Breast epithelium (tissue), 4 donors: ENCODE results near the gene LYL1. TPM values are rescaled to one million over a fixed set of nuclear protein-coding genes. Genes with fewer than 3 reads are reported as not detected.

ENCODE experiments used
- DNase-seq, 2 donors: peaks; one replicate each; pipeline ENCODE4 v3.0.0-alpha.2; 2019; ENCODE audit warnings: low spot score in 2 of 2
- H3K27ac ChIP-seq, 2 donors: fragments of 200-600 bp; sonication (generic) in 1 of 2; one replicate each; pipeline ENCODE4 v1.5.1; 2016 to 2019; ENCODE audit warnings: mild to moderate bottlenecking in 1 of 2
- H3K27me3 ChIP-seq, 2 donors: fragments of 200-600 bp; sonication (generic) in 1 of 2; one replicate each; pipeline versions ENCODE4 v1.5.1 to v1.6.0; 2017 to 2019; ENCODE audit warnings: control low read depth in 1 of 2, mild to moderate bottlenecking in 1 of 2
- H3K36me3 ChIP-seq: fragments of 200-600 bp; one replicate; pipeline ENCODE4 v1.5.1; 2019
- H3K4me1 ChIP-seq, 2 donors: fragments of 200-600 bp; sonication (generic); one replicate each; pipeline ENCODE4 v1.5.1; 2016 to 2019; ENCODE audit warnings: control low read depth in 1 of 2
- H3K4me3 ChIP-seq, 3 donors: fragments of 200-600 bp; sonication (generic); 1 replicate in 2 of 3; 2 replicates in 1 of 3; pipeline ENCODE4 v1.5.1; 2016 to 2019; ENCODE audit warnings: mild to moderate bottlenecking in 3 of 3, moderate library complexity in 2 of 3
- H3K9me3 ChIP-seq, 2 donors: fragments of 200-600 bp; sonication (generic) in 1 of 2; one replicate each; pipeline ENCODE4 v1.5.1; 2016 to 2019; ENCODE audit warnings: control low read depth in 1 of 2
- CTCF ChIP-seq, 3 donors: fragments of 450-650 bp; IDR thresholded peaks; one replicate each; pipeline ENCODE4 v1.5.1; 2016 to 2017; ENCODE audit warnings: antibody characterized with exemption in 3 of 3, mild to moderate bottlenecking in 3 of 3, moderate library complexity in 3 of 3
- POLR2A ChIP-seq: fragments of 450-650 bp; IDR thresholded peaks from one replicate; pipeline ENCODE4 v1.6.1; 2016; ENCODE audit warnings: antibody characterized with exemption, mild to moderate bottlenecking, moderate library complexity
- POLR2AphosphoS5 ChIP-seq, 3 donors: sonication (generic); formaldehyde crosslinking; IDR thresholded peaks; one replicate each; pipeline ENCODE4 v1.6.1; 2017; ENCODE audit warnings: antibody characterized with exemption in 3 of 3
- intact Hi-C: fragments of 100-400 bp; cut with DNase I; formaldehyde crosslinking; loops from one replicate; pipeline ENCODE4 v1.15.1; 2023; ENCODE audit warnings: low total_unique reads
- total RNA-seq, 3 donors: library from RNA; depleted of rRNA; stranded (reverse); fragments of >200 nt; gene quantifications; one replicate each; pipeline ENCODE4 v1.1.0, GENCODE V29; 2016

LYL1 gene
- total RNA-seq, 3 donors from 2014 or later, result 7.0 to 21.0 (median 9.2) TPM

GRCh38 chr19:13133241-13133870 lies 30.7 kb upstream of the LYL1 start:
- Histone ChIP-seq H3K27ac (peak overlapping the region; percentile 60 to 62), H3K4me1 (no peaks in the 10 kb centered on the region), H3K9me3 (no peaks in the 10 kb centered on the region), H3K27me3 (no peaks in the 10 kb centered on the region), H3K4me3 (no peak overlapping the region), H3K36me3 (no peaks in the 10 kb centered on the region)
- no peak for DNase-seq
- intact Hi-C loops, result no loop called here
- TF ChIP-seq POLR2AphosphoS5 (IDR thresholded peaks at IDR 0.05) (no peak), CTCF (IDR thresholded peaks at IDR 0.05) (no peak), POLR2A (no peak)

- no peaks in the 10 kb centered on the region for H3K27me3 ChIP-seq
- no peaks in the 10 kb centered on the region for H3K9me3 ChIP-seq
- DNase-seq, result no peak
- H3K36me3 ChIP-seq, result no peaks in the 10 kb centered on the region
- intact Hi-C loops, result no loop called here
- H3K27ac ChIP-seq, result peak overlapping the region; percentile 60 to 62
- TF ChIP-seq CTCF (IDR thresholded peaks at IDR 0.05) (no peak), POLR2A (no peak), POLR2AphosphoS5 (IDR thresholded peaks at IDR 0.05) (no peak)
- H3K4me1 ChIP-seq, result no peaks in the 10 kb centered on the region
- H3K4me3 ChIP-seq, result no peak overlapping the region
These were observed 30.0 kb upstream of the LYL1 start for GRCh38 chr19:13132471-13133180.

GRCh38 chr19:13130886-13131490 lies 28.3 kb upstream of the LYL1 start:
- no peak overlapping the region for H3K4me3 ChIP-seq
- intact Hi-C loops, result no loop called here
- peak overlapping the region in 1 of 2 donors; percentile 60 for H3K27ac ChIP-seq
- no peaks in the 10 kb centered on the region for H3K9me3 ChIP-seq
- DNase-seq, result no peak
- TF ChIP-seq POLR2A (no peak), CTCF (IDR thresholded peaks at IDR 0.05) (no peak), POLR2AphosphoS5 (IDR thresholded peaks at IDR 0.05) (no peak)
- H3K27me3 ChIP-seq, result no peaks in the 10 kb centered on the region
- H3K36me3 ChIP-seq, result no peaks in the 10 kb centered on the region
- no peaks in the 10 kb centered on the region for H3K4me1 ChIP-seq

DNA sequence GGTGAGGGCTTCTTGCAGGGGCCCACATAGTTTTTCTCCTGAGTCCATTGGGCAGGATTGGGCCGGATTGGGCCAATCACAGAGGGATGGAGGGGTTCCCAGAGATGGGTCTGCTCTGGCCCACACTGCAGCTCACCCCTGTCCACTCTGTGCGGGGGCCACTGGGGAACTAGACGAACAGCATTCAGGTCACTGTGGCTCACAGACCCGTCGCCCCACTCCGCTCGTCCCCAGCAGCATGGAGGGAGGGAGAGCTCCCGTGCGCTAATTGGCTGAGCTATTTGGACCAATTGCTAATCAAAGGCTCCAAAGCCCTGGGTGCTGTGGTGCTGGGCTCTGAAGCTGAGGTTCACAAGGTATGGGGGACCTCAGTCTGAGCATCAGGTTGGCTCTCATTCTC lies 26.7 kb upstream of the LYL1 start:
- TF ChIP-seq CTCF (IDR thresholded peaks at IDR 0.05), result no peak
- no peak for TF ChIP-seq POLR2AphosphoS5 (IDR thresholded peaks at IDR 0.05)
- no peak for TF ChIP-seq POLR2A
- no peak overlapping the region for H3K4me3 ChIP-seq

GRCh38 chr19:13128583-13128982 lies 25.9 kb upstream of the LYL1 start:
- intact Hi-C loops, result no loop called here
- no peaks in the 10 kb centered on the region for H3K36me3 ChIP-seq
- H3K4me3 ChIP-seq, result no peak overlapping the region
- no peaks in the 10 kb centered on the region for H3K9me3 ChIP-seq
- TF ChIP-seq CTCF (IDR thresholded peaks at IDR 0.05), result no peak
- no peak for TF ChIP-seq POLR2A
- no peaks in the 10 kb centered on the region for H3K4me1 ChIP-seq
- no peak for DNase-seq
- no peaks in the 10 kb centered on the region for H3K27me3 ChIP-seq
- H3K27ac ChIP-seq, result peak overlapping the region; percentile 17 to 35

More for the DNA sequence above, 26.7 kb upstream of the LYL1 start:
- intact Hi-C loops, result no loop called here
- no peak for DNase-seq
- Histone ChIP-seq H3K27me3 (no peaks in the 10 kb centered on the region), H3K36me3 (no peaks in the 10 kb centered on the region), H3K4me1 (no peaks in the 10 kb centered on the region), H3K9me3 (no peaks in the 10 kb centered on the region), H3K27ac (no peak overlapping the region)
